Adrenal gland (tissue), 5 donors: Measurements from ENCODE around the gene ULBP1.

Source experiments
- POLR2A ChIP-seq, 2 donors: fragments of 450-650 bp; IDR thresholded peaks; one replicate each; pipeline ENCODE4 v1.6.1; 2017; ENCODE audit warnings: antibody characterized with exemption in 2 of 2, mild to moderate bottlenecking in 2 of 2, moderate library complexity in 1 of 2
- TF ChIP-seq, protein P1 (sequence below), 6 experiments: fragments of 450-650 bp in 4 of 6; fragments of 200-600 bp in 2 of 6; sonication (generic) in 1 of 6; IDR thresholded peaks; 1 replicate in 5 of 6; 2 replicates in 1 of 6; pipeline versions ENCODE4 v1.5.1 to v1.8.0; 2016 to 2021; ENCODE audit warnings: antibody characterized with exemption in 6 of 6, mild to moderate bottlenecking in 2 of 6, moderate library complexity in 1 of 6
- donor health status: DM: no; HTN: no; CAD: no.

- TF ChIP-seq, protein P1, sequence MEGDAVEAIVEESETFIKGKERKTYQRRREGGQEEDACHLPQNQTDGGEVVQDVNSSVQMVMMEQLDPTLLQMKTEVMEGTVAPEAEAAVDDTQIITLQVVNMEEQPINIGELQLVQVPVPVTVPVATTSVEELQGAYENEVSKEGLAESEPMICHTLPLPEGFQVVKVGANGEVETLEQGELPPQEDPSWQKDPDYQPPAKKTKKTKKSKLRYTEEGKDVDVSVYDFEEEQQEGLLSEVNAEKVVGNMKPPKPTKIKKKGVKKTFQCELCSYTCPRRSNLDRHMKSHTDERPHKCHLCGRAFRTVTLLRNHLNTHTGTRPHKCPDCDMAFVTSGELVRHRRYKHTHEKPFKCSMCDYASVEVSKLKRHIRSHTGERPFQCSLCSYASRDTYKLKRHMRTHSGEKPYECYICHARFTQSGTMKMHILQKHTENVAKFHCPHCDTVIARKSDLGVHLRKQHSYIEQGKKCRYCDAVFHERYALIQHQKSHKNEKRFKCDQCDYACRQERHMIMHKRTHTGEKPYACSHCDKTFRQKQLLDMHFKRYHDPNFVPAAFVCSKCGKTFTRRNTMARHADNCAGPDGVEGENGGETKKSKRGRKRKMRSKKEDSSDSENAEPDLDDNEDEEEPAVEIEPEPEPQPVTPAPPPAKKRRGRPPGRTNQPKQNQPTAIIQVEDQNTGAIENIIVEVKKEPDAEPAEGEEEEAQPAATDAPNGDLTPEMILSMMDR (IDR thresholded peaks at IDR 0.05) = no peak
- peak in 1 of 2 donors; percentile 38 for TF ChIP-seq POLR2A (IDR thresholded peaks at IDR 0.05)
Measured at GRCh38 chr6:149941583-149942460, 21.9 kb upstream of the ULBP1 start, which contains the start of gene ULBP2.
